Islet precursor cell (in vitro differentiated cells): Measurements from ENCODE around the gene AARS1.
"Not testable (repeated sequence)": the region's sequence is repeated elsewhere in the genome, so short reads cannot be mapped to it uniquely, and the experiment has no call there.

Source experiments
- DNase-seq: peaks from one replicate; pipeline ENCODE4 v3.0.0-alpha.2; 2018

AARS1 gene

DNA sequence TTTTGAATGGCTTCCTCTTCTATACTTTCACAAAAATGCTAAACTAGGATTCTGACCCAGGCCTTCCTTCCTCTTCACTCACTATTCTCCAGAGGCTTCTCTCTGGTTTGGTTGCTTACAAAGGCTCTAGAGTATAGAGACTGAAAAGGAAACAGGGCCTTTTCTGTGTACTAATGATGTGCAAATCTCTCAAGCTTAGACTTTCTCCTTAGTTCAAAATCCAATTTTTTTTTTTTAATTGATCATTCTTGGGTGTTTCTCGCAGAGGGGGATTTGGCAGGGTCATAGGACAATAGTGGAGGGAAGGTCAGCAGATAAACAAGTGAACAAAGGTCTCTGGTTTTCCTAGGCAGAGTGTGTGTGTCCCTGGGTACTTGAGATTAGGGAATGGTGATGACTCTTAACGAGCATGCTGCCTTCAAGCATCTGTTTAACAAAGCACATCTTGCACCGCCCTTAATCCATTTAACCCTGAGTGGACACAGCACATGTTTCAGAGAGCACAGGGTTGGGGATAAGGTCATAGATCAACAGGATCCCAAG is 65.3 kb downstream of the AARS1 start:
- not testable (repeated sequence) for DNase-seq

DNA sequence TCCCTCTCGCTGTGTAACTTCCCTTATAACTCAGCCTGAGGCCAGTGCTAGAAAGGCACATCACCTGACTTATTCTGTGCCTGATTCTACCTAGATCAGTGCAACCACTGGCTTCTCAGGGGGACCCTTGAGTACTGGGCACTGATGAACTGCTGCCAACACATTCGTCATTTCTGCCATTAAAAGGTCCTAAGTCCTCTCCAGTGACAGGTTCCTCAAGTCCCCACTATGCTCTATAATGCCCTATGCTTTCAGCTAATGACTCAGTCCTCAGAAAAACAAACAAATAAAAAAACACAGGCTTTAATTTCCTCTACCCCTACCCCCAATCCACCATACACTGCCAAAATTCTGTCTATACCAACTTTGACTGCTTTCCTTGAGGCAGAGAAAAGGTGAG is 66.1 kb downstream of the AARS1 start:
- DNase-seq = not testable (repeated sequence)

DNA sequence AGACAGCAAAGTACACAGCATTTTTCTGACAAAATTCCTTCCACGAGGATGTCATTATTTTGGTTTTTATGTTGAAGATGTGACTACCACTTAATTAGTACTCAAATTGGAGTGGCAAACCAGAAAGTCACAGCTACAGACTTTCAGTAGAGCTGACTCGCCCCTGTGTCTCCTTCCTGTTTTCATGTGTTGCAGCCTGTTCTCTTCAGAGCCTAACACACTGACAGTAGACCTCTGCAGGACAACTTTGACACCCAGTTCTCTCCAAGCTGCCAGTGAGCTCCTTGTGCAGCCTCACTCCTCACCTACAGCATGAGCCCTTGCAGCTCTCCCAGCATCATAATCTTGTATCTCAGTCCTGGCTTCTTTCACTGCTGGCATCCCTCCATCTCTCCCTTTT is 66.7 kb downstream of the AARS1 start:
- DNase-seq = not testable (repeated sequence)

DNA sequence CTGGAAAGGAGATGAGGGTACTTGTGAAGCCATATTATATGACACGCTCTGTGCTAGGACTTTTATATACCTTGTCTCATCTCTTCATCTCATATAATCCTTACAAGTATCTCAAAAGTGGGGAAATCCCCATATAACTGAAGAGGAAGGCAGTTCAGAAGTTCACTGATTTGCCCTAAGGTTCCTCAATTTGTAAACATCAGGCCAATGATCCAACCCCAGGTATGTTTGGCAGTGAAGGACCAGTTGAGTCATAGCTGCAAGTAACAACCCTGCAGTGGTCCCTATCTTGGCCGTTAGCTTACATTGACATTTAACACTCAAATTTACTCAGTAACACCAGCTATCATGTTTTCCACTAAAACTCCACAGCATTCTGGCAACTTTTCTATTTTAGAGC is 70.7 kb downstream of the AARS1 start:
- not testable (repeated sequence) for DNase-seq

- DNase-seq = not testable (repeated sequence)
Observed at GRCh38 chr16:70206382-70206781, 82.9 kb downstream of the AARS1 start.

DNA sequence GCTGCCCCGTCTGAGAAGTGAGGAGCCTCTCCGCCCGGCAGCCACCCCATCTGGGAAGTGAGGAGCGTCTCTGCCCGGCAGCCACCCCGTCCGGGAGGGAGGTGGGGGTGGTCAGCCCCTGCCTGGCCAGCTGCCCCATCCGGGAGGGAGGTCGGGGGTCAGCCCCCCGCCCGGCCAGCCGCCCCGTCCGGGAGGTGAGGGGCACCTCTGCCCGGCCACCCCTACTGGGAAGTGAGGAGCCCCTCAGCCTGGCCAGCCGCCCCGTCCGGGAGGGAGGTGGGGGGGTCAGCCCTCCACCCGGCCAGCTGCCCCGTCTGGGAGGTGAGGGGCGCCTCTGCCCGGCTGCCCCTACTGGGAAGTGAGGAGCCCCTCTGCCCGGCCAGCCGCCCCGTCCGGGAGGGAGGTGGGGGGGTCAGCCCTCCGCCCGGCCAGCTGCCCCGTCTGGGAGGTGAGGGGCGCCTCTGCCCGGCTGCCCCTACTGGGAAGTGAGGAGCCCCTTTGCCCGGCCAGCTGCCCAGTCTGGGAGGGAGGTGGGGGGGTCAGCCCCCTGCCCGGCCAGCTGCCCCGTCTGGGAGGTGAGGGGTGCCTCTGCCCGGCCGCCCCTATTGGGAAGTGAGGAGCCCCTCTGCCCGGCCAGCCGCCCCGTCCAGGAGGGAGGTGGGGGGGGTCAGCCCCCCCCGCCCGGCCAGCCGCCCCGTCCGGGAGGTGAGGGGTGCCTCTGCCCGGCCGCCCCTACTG is 84.5 kb downstream of the AARS1 start:
- not testable (repeated sequence) for DNase-seq

GRCh38 chr16:70204010-70204409 is 85.3 kb downstream of the AARS1 start:
- DNase-seq = not testable (repeated sequence)

DNA sequence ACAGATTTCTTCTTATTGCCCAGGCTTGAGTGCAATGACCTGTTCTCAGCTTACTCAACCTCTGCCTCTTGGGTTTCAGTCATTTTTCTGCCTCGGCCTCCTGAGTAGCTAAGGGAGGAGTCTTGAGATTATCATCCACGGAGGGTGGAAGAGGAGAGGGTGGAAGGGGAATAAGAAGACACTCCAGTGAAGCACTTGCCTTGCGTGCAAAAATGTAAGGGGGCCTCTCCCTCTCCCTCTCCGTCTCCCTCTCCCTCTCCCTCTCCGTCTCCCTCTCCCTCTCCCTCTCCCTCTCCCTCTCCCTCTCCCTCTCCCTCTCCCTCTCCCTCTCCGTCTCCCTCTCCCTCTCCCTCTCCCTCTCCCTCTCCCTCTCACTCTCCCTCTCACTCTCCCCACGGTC is 85.8 kb downstream of the AARS1 start:
- DNase-seq = not testable (repeated sequence)
